ENCODE results near the gene AFF1. TPM values are rescaled to one million over a fixed set of nuclear protein-coding genes. Genes with fewer than 3 reads are reported as not detected.

Gene AFF1
- total RNA-seq, 4 donors from 2014 or later = 22.9 to 47.1 (median 34.0) TPM

- TF ChIP-seq CTCF (IDR thresholded peaks at IDR 0.05) = no peak
- no peak for TF ChIP-seq POLR2A (IDR thresholded peaks at IDR 0.05)
- intact Hi-C loops (cut with DNase I) = no loop called here
- 67 to 82% methylated on average over 1 of the region's 1 CpG for WGBS, 2 donors
- Histone ChIP-seq H3K27ac (peak overlapping the region in 3 of 4 donors; percentile 5 to 43 (median 37)), H3K4me1 (peaks cover 19 to 91% (median 27%) of the 10 kb centered on the region in 3 donors), H3K27me3 (no peaks in the 10 kb centered on the region), H3K4me3 (no peak overlapping the region), H3K9me3 (no peaks in the 10 kb centered on the region), H3K36me3 (no peaks in the 10 kb centered on the region)
- no peak for DNase-seq
These were observed 89.4 kb downstream of the AFF1 start for GRCh38 chr4:87024201-87024600.

GRCh38 chr4:87025023-87025613 lies 90.3 kb downstream of the AFF1 start:
- intact Hi-C loops (cut with DNase I) = no loop called here
- H3K9me3 ChIP-seq = no peaks in the 10 kb centered on the region
- 59 to 66% methylated on average over 4 to 5 of the region's 5 CpGs for WGBS, 2 donors
- H3K27ac ChIP-seq = peak overlapping the region in 3 of 4 donors; percentile 37 to 59 (median 43)
- TF ChIP-seq POLR2A (IDR thresholded peaks at IDR 0.05) = no peak
- no peaks in the 10 kb centered on the region for H3K27me3 ChIP-seq
- H3K4me1 ChIP-seq = peaks cover 25 to 91% (median 35%) of the 10 kb centered on the region in 3 donors
- H3K36me3 ChIP-seq = no peaks in the 10 kb centered on the region
- no peak overlapping the region for H3K4me3 ChIP-seq
- no peak for DNase-seq

- Histone ChIP-seq H3K27me3 (no peaks in the 10 kb centered on the region), H3K4me3 (no peak overlapping the region), H3K36me3 (no peaks in the 10 kb centered on the region), H3K27ac (peak overlapping the region in 2 of 4 donors; percentile 43 to 59), H3K9me3 (no peaks in the 10 kb centered on the region), H3K4me1 (peaks cover 28 to 92% (median 39%) of the 10 kb centered on the region in 3 donors)
- no peak for DNase-seq
- TF ChIP-seq POLR2A (IDR thresholded peaks at IDR 0.05) (no peak), CTCF (IDR thresholded peaks at IDR 0.05) (no peak)
- 84 to 90% methylated on average over 5 to 6 of the region's 6 CpGs for WGBS, 2 donors
- intact Hi-C loops (cut with DNase I) = no loop called here
These were observed 90.8 kb downstream of the AFF1 start for GRCh38 chr4:87025614-87026041.

- Histone ChIP-seq H3K27ac (peak overlapping the region in 3 of 4 donors; percentile 36 to 41 (median 39)), H3K4me1 (peaks cover 41 to 93% (median 47%) of the 10 kb centered on the region in 3 donors), H3K9me3 (no peaks in the 10 kb centered on the region), H3K27me3 (no peaks in the 10 kb centered on the region), H3K36me3 (no peaks in the 10 kb centered on the region), H3K4me3 (no peak overlapping the region)
- DNase-seq = no peak
- whole genome bisulfite sequencing, 2 donors = 67 to 70% methylated on average over 4 of the region's 4 CpGs
- intact Hi-C loops (cut with DNase I) = no loop called here
- TF ChIP-seq POLR2A (IDR thresholded peaks at IDR 0.05) (no peak), CTCF (IDR thresholded peaks at IDR 0.05) (no peak)
These were observed 92.1 kb downstream of the AFF1 start for GRCh38 chr4:87026800-87027495.

- no peak for TF ChIP-seq POLR2A (IDR thresholded peaks at IDR 0.05)
- no peak for TF ChIP-seq CTCF (IDR thresholded peaks at IDR 0.05)
- H3K4me1 ChIP-seq = peaks cover 49 to 100% (median 58%) of the 10 kb centered on the region in 3 donors
- H3K27me3 ChIP-seq = no peaks in the 10 kb centered on the region
- intact Hi-C loops (cut with DNase I) = no loop called here
- no peaks in the 10 kb centered on the region for H3K9me3 ChIP-seq
- 49 to 51% methylated on average over 5 of the region's 5 CpGs for WGBS, 2 donors
- peak overlapping the region in 1 of 4 donors; percentile 15 for H3K4me3 ChIP-seq
- peak overlapping the region in 3 of 4 donors; percentile 66 to 81 (median 76) for H3K27ac ChIP-seq
- no peaks in the 10 kb centered on the region for H3K36me3 ChIP-seq
- no peak for DNase-seq
These were observed 94.5 kb downstream of the AFF1 start for GRCh38 chr4:87029356-87029755.

All from esophagus squamous epithelium (tissue), 5 donors.